ENCODE results near the gene METTL25.

GRCh38 chr12:82473111-82473754, 114.9 kb downstream of the METTL25 start:
- TF ChIP-seq EZH2phosphoT487 (IDR thresholded peaks at IDR 0.05; ENCODE audit: borderline replicate concordance) = no peak
- no peak for TF ChIP-seq CTCF (conservative IDR thresholded peaks at IDR 0.05; ENCODE audit: low read length)

All from Loucy (cell line).